Measurements from ENCODE around the gene TRAK1.

TRAK1 gene

GRCh38 chr3:42139621-42140453 lies 48.7 kb downstream of the TRAK1 start:
- Mint-ChIP-seq H3K27ac (no peak overlapping the region), H3K36me3 (ENCODE audit: low read depth) (peaks cover 3% of the 10 kb centered on the region), H3K9me3 (no peaks in the 10 kb centered on the region), H3K27me3 (no peaks in the 10 kb centered on the region), H3K4me3 (no peak overlapping the region), H3K4me1 (ENCODE audit: low read depth) (peaks cover 6% of the 10 kb centered on the region)
- no peak for DNase-seq

- no peak overlapping the region for H3K4me3 Mint-ChIP-seq
- no peaks in the 10 kb centered on the region for H3K27me3 Mint-ChIP-seq
- H3K27ac Mint-ChIP-seq = no peak overlapping the region
- no peak for DNase-seq
- H3K9me3 Mint-ChIP-seq = no peaks in the 10 kb centered on the region
- no peaks in the 10 kb centered on the region for H3K36me3 Mint-ChIP-seq (ENCODE audit: low read depth)
- peaks cover 7% of the 10 kb centered on the region for H3K4me1 Mint-ChIP-seq (ENCODE audit: low read depth)
Measured at GRCh38 chr3:42140665-42141203, 49.6 kb downstream of the TRAK1 start.

- Mint-ChIP-seq H3K9me3 (no peaks in the 10 kb centered on the region), H3K27ac (no peak overlapping the region), H3K27me3 (no peaks in the 10 kb centered on the region), H3K4me3 (no peak overlapping the region), H3K36me3 (ENCODE audit: low read depth) (no peaks in the 10 kb centered on the region), H3K4me1 (ENCODE audit: low read depth) (peaks cover 18% of the 10 kb centered on the region)
- DNase-seq = no peak
Measured at GRCh38 chr3:42143440-42143839, 52.3 kb downstream of the TRAK1 start.

- peaks cover 23% of the 10 kb centered on the region for H3K4me1 Mint-ChIP-seq (ENCODE audit: low read depth)
- H3K36me3 Mint-ChIP-seq (ENCODE audit: low read depth) = no peaks in the 10 kb centered on the region
- H3K27ac Mint-ChIP-seq = no peak overlapping the region
- H3K27me3 Mint-ChIP-seq = no peaks in the 10 kb centered on the region
- H3K9me3 Mint-ChIP-seq = no peaks in the 10 kb centered on the region
- no peak for DNase-seq
- no peak overlapping the region for H3K4me3 Mint-ChIP-seq
Measured at GRCh38 chr3:42144209-42144608, 53.1 kb downstream of the TRAK1 start.

- H3K4me1 Mint-ChIP-seq (ENCODE audit: low read depth) = peaks cover 24% of the 10 kb centered on the region
- no peak overlapping the region for H3K4me3 Mint-ChIP-seq
- H3K27me3 Mint-ChIP-seq = no peaks in the 10 kb centered on the region
- DNase-seq = no peak
- H3K36me3 Mint-ChIP-seq (ENCODE audit: low read depth) = no peaks in the 10 kb centered on the region
- H3K27ac Mint-ChIP-seq = no peak overlapping the region
- no peaks in the 10 kb centered on the region for H3K9me3 Mint-ChIP-seq
Measured at GRCh38 chr3:42148086-42148848, 57.1 kb downstream of the TRAK1 start.

- H3K4me3 Mint-ChIP-seq = no peak overlapping the region
- H3K36me3 Mint-ChIP-seq (ENCODE audit: low read depth) = no peaks in the 10 kb centered on the region
- H3K4me1 Mint-ChIP-seq (ENCODE audit: low read depth) = peaks cover 21% of the 10 kb centered on the region
- no peaks in the 10 kb centered on the region for H3K27me3 Mint-ChIP-seq
- H3K9me3 Mint-ChIP-seq = no peaks in the 10 kb centered on the region
- no peak overlapping the region for H3K27ac Mint-ChIP-seq
- DNase-seq = no peak
Measured at GRCh38 chr3:42148982-42149432, 57.9 kb downstream of the TRAK1 start.

GRCh38 chr3:42149532-42149931 lies 58.4 kb downstream of the TRAK1 start:
- no peaks in the 10 kb centered on the region for H3K9me3 Mint-ChIP-seq
- no peak overlapping the region for H3K27ac Mint-ChIP-seq
- no peak for DNase-seq
- H3K4me3 Mint-ChIP-seq = no peak overlapping the region
- H3K27me3 Mint-ChIP-seq = no peaks in the 10 kb centered on the region
- H3K4me1 Mint-ChIP-seq (ENCODE audit: low read depth) = peaks cover 21% of the 10 kb centered on the region
- H3K36me3 Mint-ChIP-seq (ENCODE audit: low read depth) = no peaks in the 10 kb centered on the region

- H3K4me1 Mint-ChIP-seq (ENCODE audit: low read depth) = peaks cover 21% of the 10 kb centered on the region
- H3K27me3 Mint-ChIP-seq = no peaks in the 10 kb centered on the region
- H3K4me3 Mint-ChIP-seq = no peak overlapping the region
- no peak for DNase-seq
- H3K36me3 Mint-ChIP-seq (ENCODE audit: low read depth) = no peaks in the 10 kb centered on the region
- no peaks in the 10 kb centered on the region for H3K9me3 Mint-ChIP-seq
- no peak overlapping the region for H3K27ac Mint-ChIP-seq
Measured at GRCh38 chr3:42149975-42150374, 58.8 kb downstream of the TRAK1 start.

GRCh38 chr3:42151596-42152168 lies 60.5 kb downstream of the TRAK1 start:
- Mint-ChIP-seq H3K9me3 (no peaks in the 10 kb centered on the region), H3K4me3 (no peak overlapping the region), H3K36me3 (ENCODE audit: low read depth) (no peaks in the 10 kb centered on the region), H3K4me1 (ENCODE audit: low read depth) (peaks cover 19% of the 10 kb centered on the region), H3K27ac (no peak overlapping the region), H3K27me3 (no peaks in the 10 kb centered on the region)
- DNase-seq = no peak

- H3K27ac Mint-ChIP-seq = no peak overlapping the region
Measured at GRCh38 chr3:42152193-42152592, 61.0 kb downstream of the TRAK1 start.

GRCh38 chr3:42153039-42153438 lies 61.9 kb downstream of the TRAK1 start:
- Mint-ChIP-seq H3K27ac (no peak overlapping the region), H3K4me3 (no peak overlapping the region), H3K4me1 (ENCODE audit: low read depth) (peaks cover 16% of the 10 kb centered on the region), H3K27me3 (no peaks in the 10 kb centered on the region), H3K9me3 (no peaks in the 10 kb centered on the region), H3K36me3 (ENCODE audit: low read depth) (no peaks in the 10 kb centered on the region)
- no peak for DNase-seq

More at GRCh38 chr3:42152193-42152592, 61.0 kb downstream of the TRAK1 start:
- Mint-ChIP-seq H3K4me3 (no peak overlapping the region), H3K27me3 (no peaks in the 10 kb centered on the region), H3K36me3 (ENCODE audit: low read depth) (no peaks in the 10 kb centered on the region), H3K4me1 (ENCODE audit: low read depth) (peaks cover 18% of the 10 kb centered on the region), H3K9me3 (no peaks in the 10 kb centered on the region)
- DNase-seq = no peak

GRCh38 chr3:42157540-42158538 lies 66.7 kb downstream of the TRAK1 start:
- no peak overlapping the region for H3K27ac Mint-ChIP-seq
- no peak for DNase-seq
- no peak overlapping the region for H3K4me3 Mint-ChIP-seq
- no peaks in the 10 kb centered on the region for H3K9me3 Mint-ChIP-seq
- peaks cover 29% of the 10 kb centered on the region for H3K4me1 Mint-ChIP-seq (ENCODE audit: low read depth)
- H3K27me3 Mint-ChIP-seq = no peaks in the 10 kb centered on the region
- no peaks in the 10 kb centered on the region for H3K36me3 Mint-ChIP-seq (ENCODE audit: low read depth)

- Mint-ChIP-seq H3K36me3 (ENCODE audit: low read depth) (no peaks in the 10 kb centered on the region), H3K27me3 (no peaks in the 10 kb centered on the region), H3K9me3 (no peaks in the 10 kb centered on the region), H3K27ac (no peak overlapping the region), H3K4me1 (ENCODE audit: low read depth) (peaks cover 36% of the 10 kb centered on the region), H3K4me3 (peak overlapping the region; percentile 25)
- no peak for DNase-seq
Measured at GRCh38 chr3:42159147-42159546, 68.0 kb downstream of the TRAK1 start.

Measured in activated T-cell treated with anti-CD3 and anti-CD28 coated beads, Interleukin-2, amount 50 U/mL, for 24 hours (primary cell).